ENCODE results near the gene TPSAB1.

TPSAB1 gene

DNA sequence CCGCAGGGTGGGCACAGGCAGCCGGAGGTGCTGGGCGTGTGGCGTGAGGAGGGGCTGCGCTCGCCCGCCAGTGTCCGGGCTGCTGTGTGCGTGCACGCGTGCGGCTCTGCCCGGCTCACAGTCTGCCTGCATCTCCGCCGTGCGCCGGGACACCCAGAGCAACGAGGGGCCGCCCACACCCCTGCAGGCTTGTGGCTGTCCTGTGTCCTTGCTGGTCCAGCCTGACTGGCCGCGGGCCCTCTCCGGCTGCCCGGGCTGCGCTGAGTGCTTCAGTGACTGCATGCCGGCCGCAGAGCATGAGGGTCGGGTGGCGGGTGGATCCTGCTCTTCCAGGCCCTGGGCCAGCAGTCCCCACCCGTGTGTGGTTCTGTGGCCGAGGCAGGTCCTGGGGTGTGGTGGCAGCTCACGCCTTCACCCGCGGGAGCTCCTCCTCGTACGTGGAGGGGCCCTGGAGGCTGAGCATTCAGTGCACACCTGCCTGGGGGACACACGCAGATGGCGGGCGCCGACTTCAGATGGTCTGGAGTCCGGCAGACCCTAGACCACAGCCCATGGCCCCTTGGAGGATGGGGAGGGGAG is 27.8 kb upstream of the TPSAB1 start:
- DNase-seq (ENCODE audit: low spot score) = no peak
- TF ChIP-seq, protein P1, sequence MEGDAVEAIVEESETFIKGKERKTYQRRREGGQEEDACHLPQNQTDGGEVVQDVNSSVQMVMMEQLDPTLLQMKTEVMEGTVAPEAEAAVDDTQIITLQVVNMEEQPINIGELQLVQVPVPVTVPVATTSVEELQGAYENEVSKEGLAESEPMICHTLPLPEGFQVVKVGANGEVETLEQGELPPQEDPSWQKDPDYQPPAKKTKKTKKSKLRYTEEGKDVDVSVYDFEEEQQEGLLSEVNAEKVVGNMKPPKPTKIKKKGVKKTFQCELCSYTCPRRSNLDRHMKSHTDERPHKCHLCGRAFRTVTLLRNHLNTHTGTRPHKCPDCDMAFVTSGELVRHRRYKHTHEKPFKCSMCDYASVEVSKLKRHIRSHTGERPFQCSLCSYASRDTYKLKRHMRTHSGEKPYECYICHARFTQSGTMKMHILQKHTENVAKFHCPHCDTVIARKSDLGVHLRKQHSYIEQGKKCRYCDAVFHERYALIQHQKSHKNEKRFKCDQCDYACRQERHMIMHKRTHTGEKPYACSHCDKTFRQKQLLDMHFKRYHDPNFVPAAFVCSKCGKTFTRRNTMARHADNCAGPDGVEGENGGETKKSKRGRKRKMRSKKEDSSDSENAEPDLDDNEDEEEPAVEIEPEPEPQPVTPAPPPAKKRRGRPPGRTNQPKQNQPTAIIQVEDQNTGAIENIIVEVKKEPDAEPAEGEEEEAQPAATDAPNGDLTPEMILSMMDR (IDR thresholded peaks at IDR 0.05; ENCODE audit: extremely low read depth, missing control alignments) = no peak

- DNase-seq (ENCODE audit: low spot score) = no peak
- TF ChIP-seq, protein P1 (IDR thresholded peaks at IDR 0.05; ENCODE audit: extremely low read depth, missing control alignments) = no peak
Measured at GRCh38 chr16:1213231-1213630, 27.3 kb upstream of the TPSAB1 start.

- TF ChIP-seq, protein P1 (IDR thresholded peaks at IDR 0.05; ENCODE audit: extremely low read depth, missing control alignments) = no peak
- no peak for DNase-seq (ENCODE audit: low spot score)
Measured at GRCh38 chr16:1213796-1214372, 26.6 kb upstream of the TPSAB1 start.

DNA sequence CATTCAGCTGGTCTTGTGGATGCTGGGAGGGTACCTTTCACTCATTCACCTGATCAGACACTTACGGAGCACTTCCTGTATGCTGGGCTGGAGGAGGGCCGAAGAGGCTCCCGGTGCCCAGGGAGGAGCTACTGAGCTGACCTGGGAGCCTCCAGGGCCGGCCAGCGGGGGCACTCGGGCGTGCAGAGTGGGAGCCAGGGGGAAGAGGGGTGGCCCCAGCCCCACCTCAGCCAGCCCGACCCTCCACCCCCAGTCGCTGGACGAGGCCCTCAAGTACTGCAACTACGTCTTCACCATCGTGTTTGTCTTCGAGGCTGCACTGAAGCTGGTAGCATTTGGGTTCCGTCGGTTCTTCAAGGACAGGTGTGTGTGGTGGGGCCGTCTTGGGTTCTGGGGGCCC is 25.8 kb upstream of the TPSAB1 start:
- no peak for DNase-seq (ENCODE audit: low spot score)
- TF ChIP-seq, protein P1 (IDR thresholded peaks at IDR 0.05; ENCODE audit: extremely low read depth, missing control alignments) = no peak

DNA sequence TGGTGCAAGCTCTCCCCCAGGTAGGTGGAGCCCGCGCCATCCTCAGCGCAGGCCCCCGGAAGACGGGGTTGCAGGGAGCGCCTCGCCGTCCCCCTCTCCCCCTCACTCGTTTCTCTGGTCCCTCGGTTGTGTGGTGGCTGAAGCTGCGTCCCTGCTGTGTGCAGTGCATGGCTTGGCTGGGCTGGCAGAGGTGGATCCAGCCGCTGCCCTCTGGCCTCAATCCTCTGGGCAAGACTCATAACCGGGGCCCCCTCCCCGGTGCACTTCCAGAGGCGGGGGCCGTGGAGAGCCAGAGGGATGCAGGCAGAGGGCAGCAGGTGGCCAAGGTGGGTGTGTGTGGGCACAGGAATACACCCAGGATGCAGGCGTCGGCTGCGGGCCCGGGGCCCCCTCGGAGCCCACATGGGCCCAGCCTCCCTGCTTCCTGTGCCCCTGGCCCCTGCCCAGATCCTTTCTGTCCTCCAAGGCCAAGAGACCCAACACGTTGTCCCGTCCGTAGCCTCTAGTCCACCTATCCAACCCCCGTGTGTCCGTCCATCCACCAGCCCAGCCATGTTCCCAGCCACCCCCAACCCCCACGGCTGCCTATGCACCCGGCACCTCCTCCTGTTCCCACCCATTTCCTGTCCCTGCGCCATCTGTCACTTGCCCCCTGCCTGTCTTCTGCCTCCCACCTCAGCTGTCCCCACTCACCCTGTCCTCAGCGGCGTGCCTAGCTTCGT is 24.8 kb upstream of the TPSAB1 start:
- DNase-seq (ENCODE audit: low spot score) = no peak
- TF ChIP-seq, protein P1 (IDR thresholded peaks at IDR 0.05; ENCODE audit: extremely low read depth, missing control alignments) = no peak

GRCh38 chr16:1216296-1216619 is 24.2 kb upstream of the TPSAB1 start:
- TF ChIP-seq, protein P1 (IDR thresholded peaks at IDR 0.05; ENCODE audit: extremely low read depth, missing control alignments) = no peak
- no peak for DNase-seq (ENCODE audit: low spot score)

GRCh38 chr16:1216681-1217400 is 23.7 kb upstream of the TPSAB1 start:
- TF ChIP-seq, protein P1 (IDR thresholded peaks at IDR 0.05; ENCODE audit: extremely low read depth, missing control alignments) = no peak
- no peak for DNase-seq (ENCODE audit: low spot score)

Measured in GM20000 (cell line).